OCI-LY1 (cell line): Measurements from ENCODE around the gene PNCK.
"Not testable (repeated sequence)": the region's sequence is repeated elsewhere in the genome, so short reads cannot be mapped to it uniquely, and the experiment has no call there.

Source experiments
- H2AFZ ChIP-seq: fragments of 200-600 bp; sonication (generic), shearing (Covaris generic); 2 replicates; pipeline ENCODE4 v1.6.0; 2014; ENCODE audit warnings: antibody characterized with exemption, mild to moderate bottlenecking, low read length
- H3F3A ChIP-seq: fragments of 200-600 bp; sonication (generic), shearing (Covaris generic); 2 replicates; pipeline ENCODE4 v1.6.0; 2014; ENCODE audit warnings: mild to moderate bottlenecking, antibody characterized with exemption, low read length, moderate library complexity; ENCODE audit not compliant: insufficient read depth
- H3K27ac ChIP-seq: fragments of 200-600 bp; sonication (generic); 2 replicates; pipeline ENCODE4 v1.5.1; 2014; ENCODE audit warnings: low read length, mixed run types, mild to moderate bottlenecking, low read depth; ENCODE audit not compliant: poor library complexity, severe bottlenecking
- H3K27me3 ChIP-seq: fragments of 200-600 bp; sonication (generic); 2 replicates; pipeline ENCODE4 v1.6.0; 2014; ENCODE audit warnings: antibody characterized with exemption, mild to moderate bottlenecking, low read length, moderate library complexity; ENCODE audit not compliant: insufficient read depth
- H3K36me3 ChIP-seq: fragments of 200-600 bp; sonication (generic); 2 replicates; pipeline ENCODE4 v1.6.1; 2014; ENCODE audit warnings: mild to moderate bottlenecking, antibody characterized with exemption, low read length, moderate library complexity, mixed read lengths; ENCODE audit not compliant: insufficient read depth
- H3K4me1 ChIP-seq: fragments of 200-600 bp; sonication (generic); 2 replicates; pipeline ENCODE4 v1.5.1; 2014; ENCODE audit warnings: mild to moderate bottlenecking, low read length, moderate library complexity; ENCODE audit not compliant: insufficient read depth, severe bottlenecking
- H3K4me2 ChIP-seq: fragments of 200-600 bp; sonication (generic), shearing (Covaris generic); 2 replicates; pipeline ENCODE4 v1.6.1; 2014; ENCODE audit warnings: low read length
- H3K4me3 ChIP-seq: fragments of 200-600 bp; sonication (generic); 2 replicates; pipeline ENCODE4 v1.5.1; 2014; ENCODE audit warnings: low read length, low read depth, mild to moderate bottlenecking, mixed read lengths; ENCODE audit not compliant: poor library complexity, severe bottlenecking
- H3K79me2 ChIP-seq: fragments of 200-600 bp; shearing (Covaris generic); 2 replicates; pipeline ENCODE4 v1.6.1; 2016; ENCODE audit warnings: mixed run types, low read length, mixed read lengths; ENCODE audit not compliant: insufficient read depth
- H3K9ac ChIP-seq: fragments of 200-600 bp; sonication (generic), shearing (Covaris generic); 2 replicates; pipeline ENCODE4 v1.6.1; 2014; ENCODE audit warnings: mild to moderate bottlenecking, low read length, mixed read lengths
- H3K9me2 ChIP-seq: fragments of 200-600 bp; sonication (generic), shearing (Covaris generic); 2 replicates; pipeline ENCODE4 v1.6.1; 2014; ENCODE audit warnings: low read depth, mild to moderate bottlenecking, low read length, mixed read lengths
- H3K9me3 ChIP-seq: fragments of 200-600 bp; shearing (Covaris generic); 2 replicates; pipeline ENCODE4 v1.6.1; 2014; ENCODE audit warnings: low read length, mixed read lengths
- H4K20me1 ChIP-seq: fragments of 200-600 bp; sonication (generic), shearing (Covaris generic); 2 replicates; pipeline ENCODE4 v1.6.0; 2016; ENCODE audit warnings: mild to moderate bottlenecking, low read length; ENCODE audit not compliant: insufficient read depth
- EZH2 ChIP-seq: fragments of 200-600 bp; sonication (generic), shearing (Covaris generic); IDR thresholded peaks from 2 replicates; pipeline ENCODE4 v1.8.0; 2017; ENCODE audit warnings: borderline replicate concordance, mixed run types, mild to moderate bottlenecking, antibody characterized with exemption, low read length, moderate library complexity, mixed read lengths
- TF ChIP-seq, protein P1 (sequence below): fragments of 200-600 bp; sonication (generic), shearing (Covaris generic); IDR thresholded peaks from 2 replicates; pipeline ENCODE4 v1.5.1; 2017; ENCODE audit warnings: mild to moderate bottlenecking, antibody characterized with exemption, low read length, moderate library complexity, mixed read lengths

PNCK gene

DNA sequence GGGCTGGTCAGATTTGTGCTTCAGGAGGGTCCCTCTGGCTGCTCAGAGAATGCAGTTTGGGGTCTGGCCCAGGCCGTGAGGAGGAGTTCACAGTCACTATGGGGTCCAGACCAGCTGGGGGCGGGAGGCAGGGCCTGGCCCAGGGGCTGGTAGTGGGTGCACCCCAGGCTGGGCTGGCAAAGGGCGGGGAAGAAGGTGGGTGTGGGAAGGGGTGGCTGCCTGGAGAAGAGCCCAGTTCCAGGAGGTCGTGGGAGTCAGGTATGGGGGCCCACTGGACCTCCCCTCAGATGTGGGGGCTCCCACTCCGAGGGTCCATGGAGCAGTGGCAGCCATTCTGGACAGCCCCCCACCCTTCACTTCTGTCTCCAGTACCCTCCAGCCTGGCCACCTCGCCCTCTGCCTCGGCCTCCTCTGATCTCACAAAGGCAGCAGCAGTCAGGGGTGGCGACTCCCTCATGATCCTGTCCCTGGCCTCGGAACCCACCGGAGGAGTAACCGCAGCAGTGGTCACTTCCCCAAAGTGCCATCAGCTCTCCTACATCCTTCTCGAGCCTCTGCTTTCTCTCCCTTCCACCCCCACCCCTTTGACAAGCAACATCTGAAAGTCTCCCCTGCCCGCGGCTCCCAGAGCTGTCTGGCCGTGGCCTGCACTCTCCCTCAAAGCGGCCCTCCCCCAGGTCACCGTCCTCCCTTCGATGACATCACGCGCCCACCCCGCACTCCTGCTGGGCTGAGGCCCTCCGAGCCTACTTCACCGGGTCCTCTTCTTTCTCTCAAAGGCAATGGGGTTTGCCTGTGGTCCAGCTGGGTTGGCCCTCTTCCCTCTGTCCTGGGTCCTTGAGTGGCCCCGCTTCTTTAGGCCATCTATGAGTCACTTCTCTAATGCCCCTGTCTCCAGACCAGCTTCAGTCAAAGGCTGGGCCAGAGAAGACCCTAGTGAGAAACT, 12.4 kb upstream of the PNCK start:
- no peak for TF ChIP-seq EZH2
- TF ChIP-seq, protein P1, sequence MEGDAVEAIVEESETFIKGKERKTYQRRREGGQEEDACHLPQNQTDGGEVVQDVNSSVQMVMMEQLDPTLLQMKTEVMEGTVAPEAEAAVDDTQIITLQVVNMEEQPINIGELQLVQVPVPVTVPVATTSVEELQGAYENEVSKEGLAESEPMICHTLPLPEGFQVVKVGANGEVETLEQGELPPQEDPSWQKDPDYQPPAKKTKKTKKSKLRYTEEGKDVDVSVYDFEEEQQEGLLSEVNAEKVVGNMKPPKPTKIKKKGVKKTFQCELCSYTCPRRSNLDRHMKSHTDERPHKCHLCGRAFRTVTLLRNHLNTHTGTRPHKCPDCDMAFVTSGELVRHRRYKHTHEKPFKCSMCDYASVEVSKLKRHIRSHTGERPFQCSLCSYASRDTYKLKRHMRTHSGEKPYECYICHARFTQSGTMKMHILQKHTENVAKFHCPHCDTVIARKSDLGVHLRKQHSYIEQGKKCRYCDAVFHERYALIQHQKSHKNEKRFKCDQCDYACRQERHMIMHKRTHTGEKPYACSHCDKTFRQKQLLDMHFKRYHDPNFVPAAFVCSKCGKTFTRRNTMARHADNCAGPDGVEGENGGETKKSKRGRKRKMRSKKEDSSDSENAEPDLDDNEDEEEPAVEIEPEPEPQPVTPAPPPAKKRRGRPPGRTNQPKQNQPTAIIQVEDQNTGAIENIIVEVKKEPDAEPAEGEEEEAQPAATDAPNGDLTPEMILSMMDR, result no peak
- no peak overlapping the region for H3K27ac ChIP-seq
- H2AFZ ChIP-seq, result no peak overlapping the region
- no peaks in the 10 kb centered on the region for H3F3A ChIP-seq
- H3K4me1 ChIP-seq, result no peaks in the 10 kb centered on the region
- H3K4me2 ChIP-seq, result no peak overlapping the region
- H3K36me3 ChIP-seq, result no peaks in the 10 kb centered on the region
- H3K9me3 ChIP-seq, result no peaks in the 10 kb centered on the region
- H3K4me3 ChIP-seq, result no peak overlapping the region
- H3K27me3 ChIP-seq, result no peaks in the 10 kb centered on the region
- no peaks in the 10 kb centered on the region for H3K9me2 ChIP-seq
- H4K20me1 ChIP-seq, result no peaks in the 10 kb centered on the region
- H3K79me2 ChIP-seq, result no peaks in the 10 kb centered on the region
- no peak overlapping the region for H3K9ac ChIP-seq

DNA sequence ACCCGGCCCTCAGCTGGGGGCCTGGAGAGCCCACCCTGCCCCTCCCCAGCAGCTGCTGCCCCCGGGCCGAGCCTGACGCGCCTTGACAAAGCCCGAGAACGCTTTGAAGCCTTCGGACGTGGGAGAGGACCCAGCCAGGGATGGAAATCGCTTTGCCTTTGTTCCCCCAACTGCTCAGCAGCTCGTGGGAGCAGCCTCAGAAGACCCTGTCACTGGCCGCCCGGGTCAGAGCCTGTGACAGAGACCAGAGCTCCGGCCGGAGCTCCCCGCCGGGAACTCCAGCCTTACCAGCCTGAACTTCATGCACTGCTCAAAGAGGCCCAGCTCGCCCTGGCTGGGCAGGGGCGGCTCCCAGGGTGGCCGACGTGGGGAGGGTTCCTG, 11.5 kb upstream of the PNCK start:
- Histone ChIP-seq H3K9me3 (no peaks in the 10 kb centered on the region), H3K4me2 (no peak overlapping the region), H3K36me3 (no peaks in the 10 kb centered on the region), H3F3A (no peaks in the 10 kb centered on the region), H3K4me1 (no peaks in the 10 kb centered on the region), H4K20me1 (no peaks in the 10 kb centered on the region), H3K27ac (no peak overlapping the region), H3K27me3 (no peaks in the 10 kb centered on the region), H3K79me2 (no peaks in the 10 kb centered on the region), H2AFZ (no peak overlapping the region), H3K9me2 (no peaks in the 10 kb centered on the region), H3K4me3 (no peak overlapping the region), H3K9ac (no peak overlapping the region)
- TF ChIP-seq, protein P1, result no peak
- no peak for TF ChIP-seq EZH2

DNA sequence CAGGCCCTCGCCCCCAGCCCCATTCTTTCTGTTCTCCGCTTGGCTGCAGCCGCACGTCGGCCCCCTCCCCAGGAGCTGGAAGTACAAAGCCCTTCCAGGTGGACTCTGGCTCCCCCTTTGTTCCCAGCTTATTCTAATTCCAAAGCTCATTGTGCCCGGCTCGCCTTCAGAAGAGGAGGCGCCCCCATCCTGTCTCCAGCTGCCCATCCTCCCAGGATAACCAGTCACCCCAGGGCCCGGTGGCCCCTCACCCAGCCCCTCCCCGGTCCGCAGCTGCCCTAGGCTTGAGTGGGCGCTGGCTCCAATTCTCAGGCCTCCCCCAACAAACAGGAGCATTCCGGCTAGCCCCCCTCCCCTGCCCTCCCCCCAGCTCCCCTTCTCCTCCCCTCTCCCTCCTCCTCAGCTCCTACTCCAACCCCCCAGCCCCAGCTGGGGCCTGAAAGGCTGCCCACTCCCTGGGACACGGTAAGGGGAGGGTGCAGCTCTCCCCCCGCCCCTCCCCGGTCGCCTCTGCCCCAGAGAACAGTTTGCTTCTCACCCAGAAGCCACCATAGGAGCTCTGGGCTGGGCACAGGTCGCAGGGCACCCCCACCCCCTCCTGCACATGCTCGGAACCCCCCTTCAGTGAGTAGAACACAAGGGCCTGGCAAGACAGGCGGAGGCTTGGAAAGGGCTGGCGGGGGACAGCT, 11.0 kb upstream of the PNCK start:
- H3K4me3 ChIP-seq, result no peak overlapping the region
- H3F3A ChIP-seq, result no peaks in the 10 kb centered on the region
- H3K27me3 ChIP-seq, result no peaks in the 10 kb centered on the region
- no peak overlapping the region for H3K9ac ChIP-seq
- no peaks in the 10 kb centered on the region for H3K9me3 ChIP-seq
- TF ChIP-seq, protein P1, result no peak
- no peaks in the 10 kb centered on the region for H3K36me3 ChIP-seq
- no peaks in the 10 kb centered on the region for H3K79me2 ChIP-seq
- H4K20me1 ChIP-seq, result no peaks in the 10 kb centered on the region
- H2AFZ ChIP-seq, result no peak overlapping the region
- H3K9me2 ChIP-seq, result no peaks in the 10 kb centered on the region
- no peaks in the 10 kb centered on the region for H3K4me1 ChIP-seq
- H3K27ac ChIP-seq, result no peak overlapping the region
- H3K4me2 ChIP-seq, result no peak overlapping the region

GRCh38 chrX:153683486-153683885, 9.9 kb upstream of the PNCK start:
- not testable (repeated sequence) for H3K4me3 ChIP-seq, H3K27me3 ChIP-seq, H3K79me2 ChIP-seq, H3K27ac ChIP-seq, H3K9me2 ChIP-seq, H3K9me3 ChIP-seq, H3K4me1 ChIP-seq, H3F3A ChIP-seq, H3K9ac ChIP-seq, H4K20me1 ChIP-seq, H2AFZ ChIP-seq, H3K36me3 ChIP-seq, H3K4me2 ChIP-seq
